Erythroblast (primary cell): ENCODE results near the gene TMEM45B.

Source experiments
- GATA1 ChIP-seq: IDR thresholded peaks from 2 replicates; pipeline ENCODE4 v1.6.1; 2011; ENCODE audit warnings: low read depth, mild to moderate bottlenecking, control low read depth, low read length, moderate library complexity
- POLR2A ChIP-seq: IDR thresholded peaks from 2 replicates; pipeline ENCODE4 v1.6.1; 2011; ENCODE audit warnings: mild to moderate bottlenecking, low read length

DNA sequence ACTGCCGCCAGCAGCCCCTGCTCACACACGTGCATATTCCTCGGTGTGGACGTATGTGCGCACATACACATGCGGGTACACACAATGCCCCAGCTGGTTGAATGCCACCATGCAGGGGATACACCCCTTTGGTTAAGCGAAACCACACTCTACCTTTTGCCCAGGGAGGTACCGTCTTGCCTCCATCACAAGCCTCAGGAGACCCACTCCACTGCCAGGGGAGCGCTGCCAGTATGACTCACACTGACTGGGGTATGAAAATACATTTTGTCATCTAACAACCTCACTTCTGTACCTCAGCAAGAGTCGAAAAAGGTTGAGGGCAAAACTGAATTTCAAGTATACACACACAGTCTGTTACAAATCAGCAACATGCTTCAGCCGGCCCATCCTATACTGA, 39.4 kb downstream of the TMEM45B start:
- TF ChIP-seq POLR2A (no peak), GATA1 (no peak)
